Measurements from ENCODE around the gene RASEF.

Gene RASEF

GRCh38 chr9:83047839-83048775 lies 14.8 kb downstream of the RASEF start:
- DNase-seq, result no peak

- DNase-seq, result no peak
These were observed 19.3 kb downstream of the RASEF start for GRCh38 chr9:83043597-83043996.

- DNase-seq, result no peak
These were observed 21.2 kb downstream of the RASEF start for GRCh38 chr9:83041771-83042170.

- no peak for DNase-seq
These were observed 23.6 kb downstream of the RASEF start for GRCh38 chr9:83039303-83039702.

- DNase-seq, result no peak
These were observed 26.9 kb downstream of the RASEF start for GRCh38 chr9:83036043-83036442.

- DNase-seq, result no peak
These were observed 27.8 kb downstream of the RASEF start for GRCh38 chr9:83035143-83035542.

- DNase-seq, result no peak
These were observed 28.4 kb downstream of the RASEF start for GRCh38 chr9:83034587-83034986.

GRCh38 chr9:83034026-83034425 lies 28.9 kb downstream of the RASEF start:
- DNase-seq, result no peak

GRCh38 chr9:83032065-83032625 lies 30.8 kb downstream of the RASEF start:
- no peak for DNase-seq

GRCh38 chr9:83030391-83031107 lies 32.4 kb downstream of the RASEF start:
- no peak for DNase-seq

GRCh38 chr9:83029531-83030137 lies 33.3 kb downstream of the RASEF start:
- DNase-seq, result no peak

- no peak for DNase-seq
These were observed 35.6 kb downstream of the RASEF start for GRCh38 chr9:83027153-83027891.

- DNase-seq, result no peak
These were observed 38.3 kb downstream of the RASEF start for GRCh38 chr9:83024506-83025125.

GRCh38 chr9:83023151-83023550 lies 39.8 kb downstream of the RASEF start:
- DNase-seq, result no peak

- DNase-seq, result no peak
These were observed 42.1 kb downstream of the RASEF start for GRCh38 chr9:83020864-83021263.

GRCh38 chr9:83020327-83020726 lies 42.6 kb downstream of the RASEF start:
- no peak for DNase-seq

GRCh38 chr9:83019246-83019645 lies 43.7 kb downstream of the RASEF start:
- no peak for DNase-seq

GRCh38 chr9:83015897-83016296 lies 47.0 kb downstream of the RASEF start:
- no peak for DNase-seq

GRCh38 chr9:83013867-83014605 lies 48.9 kb downstream of the RASEF start:
- DNase-seq, result no peak

- DNase-seq, result no peak
These were observed 49.8 kb downstream of the RASEF start for GRCh38 chr9:83012922-83013838.
